GM18951 (cell line): ENCODE results near the gene PLEKHA8.

ENCODE experiments used
- POLR2A ChIP-seq: IDR thresholded peaks from 4 replicates; pipeline ENCODE4 v1.6.1; 2011; ENCODE audit warnings: mild to moderate bottlenecking; ENCODE audit not compliant: insufficient read length, insufficient read depth; ENCODE audit errors: extremely low read depth
- in situ Hi-C: fragments of 300-500 bp; cut with MboI; formaldehyde crosslinking; loops from one replicate; pipeline ENCODE4 v1.12.0; 2022; ENCODE audit warnings: low sequenced_read_pairs, mixed read lengths, inconsistent platforms; ENCODE audit not compliant: unreplicated experiment

Gene PLEKHA8

GRCh38 chr7:30178748-30179436 is 150.7 kb downstream of the PLEKHA8 start:
- TF ChIP-seq POLR2A: no peak
- in situ Hi-C loops: no loop called here
